NCI-H1436 treated with DMSO at 0.1 percent for 48 hours (cell line): ENCODE measurements around the gene TRPC6.
"Not testable (repeated sequence)": the region's sequence is repeated elsewhere in the genome, so short reads cannot be mapped to it uniquely, and the experiment has no call there.

ENCODE experiments used
- DNase-seq: peaks from one replicate; lab custom pipeline; 2025; lab: John Stamatoyannopoulos, UW

TRPC6 gene

DNA sequence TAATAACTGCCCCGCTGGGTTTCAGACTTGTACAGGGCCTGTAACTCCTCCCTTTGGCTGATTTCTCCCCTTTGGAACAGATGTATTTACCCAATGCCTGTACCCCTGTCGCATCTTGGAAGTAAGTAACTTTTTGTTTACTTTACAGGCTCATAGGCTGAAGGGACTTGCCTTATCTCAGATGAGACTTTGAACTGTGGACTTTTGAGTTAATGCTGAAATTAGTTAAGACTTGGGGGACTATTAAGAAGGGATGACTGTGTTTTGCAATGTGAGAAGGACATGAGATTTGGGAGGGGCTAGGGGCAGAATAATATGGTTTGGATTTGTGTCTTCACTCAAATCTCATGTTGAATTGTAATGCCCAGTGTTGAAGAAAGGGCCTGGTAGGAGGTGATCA is 62.0 kb downstream of the TRPC6 start:
- DNase-seq: no peak

DNA sequence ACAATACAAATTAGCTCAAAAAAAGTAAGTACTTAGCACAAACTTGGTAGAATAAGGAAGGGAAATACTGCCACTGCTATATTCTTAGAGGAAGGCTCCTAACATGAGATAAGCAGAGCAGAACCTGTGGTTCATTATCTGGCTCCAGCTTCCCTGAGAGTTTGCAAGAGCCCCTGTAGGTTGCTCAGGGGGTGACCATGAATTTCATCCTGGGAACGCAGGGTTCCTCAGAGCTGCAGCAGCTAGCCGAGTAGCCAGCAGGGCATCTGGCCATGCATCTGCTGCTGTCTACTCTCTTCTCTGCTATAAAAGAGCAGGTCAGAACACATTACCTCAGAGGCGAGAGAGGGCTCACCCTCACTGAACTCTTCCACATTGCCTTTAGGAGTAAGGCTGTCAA is 67.3 kb downstream of the TRPC6 start:
- DNase-seq: no peak

- no peak for DNase-seq
Measured at GRCh38 chr11:101511065-101511464, 72.7 kb downstream of the TRPC6 start.

DNA sequence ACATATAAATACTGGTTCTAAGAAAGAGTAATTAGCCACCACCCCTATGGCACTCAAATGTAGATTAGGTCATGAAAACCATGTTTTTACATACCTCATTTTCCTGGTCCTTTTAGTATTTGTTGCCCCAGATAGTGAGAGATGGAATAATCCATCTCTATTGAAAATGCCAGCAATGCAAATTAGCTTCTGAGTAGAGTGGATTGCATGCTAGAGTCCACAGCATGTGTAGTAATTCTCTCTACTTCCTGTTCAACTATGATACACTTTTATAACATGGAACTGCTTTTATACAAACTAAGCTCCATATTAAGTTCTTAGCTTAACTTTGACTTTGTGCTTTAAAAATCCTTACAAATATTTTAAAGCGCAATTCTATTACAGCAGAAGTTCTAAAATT is 73.2 kb downstream of the TRPC6 start:
- no peak for DNase-seq

GRCh38 chr11:101509922-101510321 is 73.9 kb downstream of the TRPC6 start:
- DNase-seq: no peak

DNA sequence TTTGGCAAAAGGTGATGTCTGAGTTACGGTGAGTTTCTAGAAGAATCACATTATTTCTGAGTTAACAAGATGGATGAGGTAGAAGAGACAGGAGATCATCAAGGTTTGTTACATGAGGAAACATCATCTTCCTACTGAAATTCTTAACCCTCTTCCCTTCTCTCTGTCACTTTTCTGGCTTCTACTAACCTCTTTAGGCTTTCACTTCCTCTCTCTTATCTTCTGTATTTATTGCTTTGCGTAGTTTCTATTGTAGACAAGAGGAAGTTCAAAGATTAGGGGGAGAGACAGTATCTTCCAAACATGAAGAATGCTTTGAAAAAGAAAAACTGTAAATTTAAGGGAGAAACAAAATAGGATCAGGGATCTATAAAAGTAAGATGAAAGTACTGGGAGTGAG is 75.4 kb downstream of the TRPC6 start:
- DNase-seq: no peak

DNA sequence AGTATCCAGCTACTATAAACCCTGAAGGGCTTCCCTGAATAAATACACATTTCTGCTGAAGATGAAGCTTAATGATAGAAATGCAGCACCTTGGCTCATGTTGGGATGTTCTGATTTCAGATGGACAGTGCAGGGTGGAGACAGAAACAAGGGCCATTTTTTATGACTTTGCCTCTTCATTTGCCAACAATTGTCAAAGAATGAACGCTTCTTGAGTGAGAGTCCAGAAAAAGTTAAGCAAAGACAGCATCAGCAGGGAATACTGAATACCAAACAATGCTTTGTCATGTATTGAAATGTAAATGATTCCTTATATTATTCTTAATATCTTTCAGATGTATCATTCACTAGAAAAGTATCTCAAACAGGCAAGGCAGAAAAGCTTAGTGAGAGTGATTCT is 84.9 kb downstream of the TRPC6 start:
- no peak for DNase-seq

- no peak for DNase-seq
Measured at GRCh38 chr11:101497291-101497690, 86.5 kb downstream of the TRPC6 start.

GRCh38 chr11:101487775-101488174 is 96.0 kb downstream of the TRPC6 start:
- DNase-seq: no peak

- DNase-seq: no peak
Measured at GRCh38 chr11:101482556-101483124, 101.2 kb downstream of the TRPC6 start.

- no peak for DNase-seq
Measured at GRCh38 chr11:101478587-101479369, 105.0 kb downstream of the TRPC6 start.

DNA sequence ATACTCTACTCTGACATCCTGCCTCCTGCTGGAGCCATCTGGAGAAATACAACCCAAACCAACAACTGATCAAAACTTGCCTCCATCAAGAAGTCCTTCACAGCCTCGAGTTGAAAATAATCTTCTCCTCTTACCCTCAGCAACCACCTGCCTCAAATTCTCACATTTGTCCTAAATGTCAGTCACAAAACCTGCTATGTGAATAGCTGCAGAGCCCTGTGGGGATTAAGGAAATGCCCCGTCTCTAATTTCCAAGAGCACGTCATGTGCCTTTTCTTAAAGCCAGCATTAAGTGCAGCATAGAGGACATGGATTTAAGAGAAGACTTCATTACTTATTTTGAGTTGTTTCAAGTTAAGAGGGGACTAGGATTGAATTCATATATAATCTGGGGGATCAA is 105.9 kb downstream of the TRPC6 start:
- no peak for DNase-seq

DNA sequence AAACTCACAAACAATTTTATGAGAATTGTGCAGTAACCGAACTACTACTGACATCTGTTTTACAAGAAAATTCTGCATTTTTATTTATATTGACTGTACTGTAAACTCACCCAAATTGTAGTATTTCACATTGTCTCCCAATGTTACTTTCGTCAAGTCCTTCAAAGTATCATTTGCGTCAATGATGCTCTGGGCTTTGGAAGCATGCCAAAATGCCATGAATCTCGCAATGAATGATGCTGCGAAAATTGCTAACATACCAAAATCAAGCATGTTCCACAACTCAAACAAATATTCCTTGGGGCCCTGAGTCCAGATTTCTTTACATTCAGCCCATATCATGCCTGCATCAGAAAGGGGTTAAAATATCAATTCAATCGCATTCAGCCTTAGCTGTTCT is 107.6 kb downstream of the TRPC6 start:
- DNase-seq: no peak

- no peak for DNase-seq
Measured at GRCh38 chr11:101475699-101476098, 108.1 kb downstream of the TRPC6 start.

DNA sequence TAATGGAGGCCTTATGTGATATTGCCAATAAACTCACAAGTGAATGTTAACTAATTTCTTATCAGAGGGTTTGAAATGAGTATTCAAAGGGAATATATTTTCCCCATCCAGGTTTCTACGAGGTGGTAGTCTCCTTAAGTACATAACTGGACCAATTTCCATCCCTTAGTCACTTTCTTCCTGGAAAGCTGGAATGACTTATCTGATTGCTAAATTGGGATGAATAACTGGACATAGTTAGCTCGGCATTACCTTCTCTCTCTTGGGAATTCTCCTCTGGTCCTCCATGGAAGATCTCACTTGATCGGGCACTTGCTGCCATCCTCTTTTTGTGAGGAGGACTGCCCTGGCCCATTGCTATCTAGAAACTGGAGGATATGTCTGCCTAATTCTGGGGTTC is 109.1 kb downstream of the TRPC6 start:
- no peak for DNase-seq

- DNase-seq: no peak
Measured at GRCh38 chr11:101470881-101471520, 112.8 kb downstream of the TRPC6 start.

GRCh38 chr11:101470419-101470818 is 113.4 kb downstream of the TRPC6 start:
- no peak for DNase-seq

GRCh38 chr11:101466352-101466751 is 117.5 kb downstream of the TRPC6 start:
- DNase-seq: no peak

DNA sequence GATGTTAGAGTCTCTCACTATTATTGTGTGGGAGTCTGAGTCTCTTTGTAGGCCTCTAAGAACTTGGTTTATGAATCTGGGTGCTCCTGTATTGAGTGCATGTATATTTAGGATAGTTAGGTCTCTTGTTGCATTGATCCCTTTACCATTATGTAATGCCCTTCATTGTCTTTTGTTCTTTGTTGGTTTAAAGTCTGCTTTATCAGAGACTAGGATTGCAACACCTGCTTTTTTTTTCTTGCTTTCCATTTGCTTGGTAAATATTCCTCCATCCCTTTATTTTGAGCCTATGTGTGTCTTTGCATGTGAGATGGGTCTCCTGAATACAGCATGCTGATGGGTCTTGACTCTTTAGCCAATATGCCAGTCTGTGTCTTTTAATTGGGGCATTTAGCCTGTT is 119.4 kb downstream of the TRPC6 start:
- not testable (repeated sequence) for DNase-seq

DNA sequence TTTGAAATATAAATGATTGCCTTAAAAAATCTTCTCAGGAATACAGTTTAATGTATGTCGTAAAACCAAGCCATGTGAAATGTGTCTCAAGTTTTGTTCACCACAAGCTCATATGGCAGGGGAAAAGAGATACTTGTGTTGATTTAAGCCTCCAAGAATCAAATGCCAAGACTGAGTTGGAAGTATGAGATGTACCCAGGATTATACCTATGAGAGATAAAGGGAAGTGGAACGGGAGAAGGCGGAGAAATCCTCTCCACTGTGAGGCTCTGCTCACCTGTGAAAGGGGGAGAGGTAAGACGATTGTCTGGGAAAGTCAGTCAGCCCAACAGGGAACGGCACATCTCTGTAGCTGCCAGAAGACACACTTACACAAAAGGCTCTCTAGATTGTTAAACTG is 124.8 kb downstream of the TRPC6 start:
- DNase-seq: no peak

DNA sequence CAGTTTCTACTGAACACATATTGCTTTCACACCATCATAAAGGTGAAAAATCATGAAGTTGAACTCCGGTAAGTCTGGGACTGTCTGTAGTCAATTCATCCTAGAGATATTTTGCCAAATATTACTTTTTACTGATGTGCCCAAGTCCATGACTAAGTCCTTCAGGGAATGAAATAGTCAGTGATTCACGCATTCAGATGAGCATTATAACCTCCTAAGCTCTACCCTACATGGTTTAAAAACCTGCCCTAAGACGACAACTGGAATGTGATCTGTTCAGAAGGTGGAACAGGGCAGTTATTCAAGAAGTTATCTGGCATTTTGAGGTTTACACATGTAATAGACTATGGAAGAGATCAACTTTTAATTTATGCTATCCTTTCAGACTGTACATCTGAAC is 125.6 kb downstream of the TRPC6 start:
- no peak for DNase-seq

DNA sequence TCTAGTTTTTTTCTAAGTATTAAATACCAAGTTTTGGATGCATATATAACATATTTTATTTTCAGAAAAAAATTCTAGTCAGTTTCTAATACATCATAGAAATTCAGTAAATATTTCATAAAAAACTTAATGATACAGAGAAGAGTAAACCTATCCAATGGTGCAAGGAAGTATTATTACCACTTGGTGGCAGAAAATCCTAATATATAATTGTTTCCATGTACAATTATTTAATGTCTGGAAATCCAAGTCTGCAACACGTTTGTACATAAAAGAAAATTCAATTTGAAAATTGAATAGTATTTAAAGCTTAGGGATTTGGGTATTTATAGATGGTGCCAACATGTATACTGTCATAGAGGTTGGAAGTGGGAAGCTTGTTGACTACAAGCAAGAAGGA is 127.0 kb downstream of the TRPC6 start:
- DNase-seq: no peak

- no peak for DNase-seq
Measured at GRCh38 chr11:101453682-101454081, 130.1 kb downstream of the TRPC6 start.
